ENCODE measurements around the gene MYEF2. TPM values are rescaled to one million over a fixed set of nuclear protein-coding genes. Genes with fewer than 3 reads are reported as not detected.

Gene MYEF2
- polyA plus RNA-seq, 3 donors = 0.37 TPM; not detected in 2

DNA sequence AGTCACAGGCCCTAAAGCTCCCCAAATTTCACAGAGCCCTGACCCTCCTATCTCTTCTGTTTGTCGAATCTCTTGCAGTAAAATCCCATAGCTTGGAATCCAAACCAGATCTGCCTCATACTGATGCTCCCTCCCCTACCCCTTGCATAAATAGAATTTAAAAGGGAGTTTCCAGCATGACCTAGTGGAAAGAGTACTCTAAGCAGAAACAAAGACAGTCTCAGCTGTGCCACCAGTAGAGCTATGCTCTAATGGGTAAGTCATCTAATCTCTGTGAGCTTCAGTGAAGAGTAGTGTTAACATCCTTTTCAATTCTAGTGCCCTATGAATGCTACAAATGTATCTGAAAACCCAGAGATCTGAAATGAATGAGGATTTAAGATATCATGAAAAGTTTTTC is 24.0 kb upstream of the MYEF2 start:
- no peak overlapping the region for H2AFZ ChIP-seq (ENCODE audit: insufficient read depth, low read depth, low read length, poor library complexity, severe bottlenecking)
- H3K36me3 Mint-ChIP-seq = no peaks in the 10 kb centered on the region
- H3K27ac ChIP-seq (ENCODE audit: low read depth in 1 of 2, low read length in 2 of 2) = no peak overlapping the region
- H3K9me3 Mint-ChIP-seq = peaks cover 0 to 4% (median 0%) of the 10 kb centered on the region in 7 donors
- peaks cover 3 to 6% (median 6%) of the 10 kb centered on the region in 3 donors for H3K27me3 Mint-ChIP-seq (ENCODE audit: low read depth in 3 of 3)
- intact Hi-C loops (cut with micrococcal nuclease) = no loop called here
- no peaks in the 10 kb centered on the region for H4K20me1 ChIP-seq (ENCODE audit: insufficient read depth, low read length)
- no peak overlapping the region for H3K9ac ChIP-seq (ENCODE audit: insufficient read depth, low read length, poor library complexity, severe bottlenecking)
- no peak overlapping the region for H3K4me2 ChIP-seq (replicated peaks; ENCODE audit: extremely low read depth, low read length, poor library complexity, severe bottlenecking)
- no peaks in the 10 kb centered on the region for H3K27me3 ChIP-seq (ENCODE audit: control insufficient read depth in 2 of 2, insufficient read depth in 2 of 2, low read length in 2 of 2)
- no peaks in the 10 kb centered on the region for H3K79me2 ChIP-seq (ENCODE audit: insufficient read depth, low read length)
- H3K36me3 ChIP-seq (replicated peaks in 1 of 2; ENCODE audit: control insufficient read depth in 1 of 2, insufficient read depth in 2 of 2, low read length in 2 of 2) = no peaks in the 10 kb centered on the region
- H3K27ac Mint-ChIP-seq = no peak overlapping the region
- DNase-seq = no peak
- H3K4me1 ChIP-seq (ENCODE audit: control insufficient read depth in 1 of 2, insufficient read depth in 2 of 2, low read length in 2 of 2) = no peaks in the 10 kb centered on the region
- WGBS (ENCODE audit: insufficient coverage) = no CpG with 5 or more reads among the region's 1 CpG
- H3K4me3 Mint-ChIP-seq = no peak overlapping the region
- H3K4me3 ChIP-seq (replicated peaks in 1 of 3; ENCODE audit: low read depth in 2 of 3, low read length in 3 of 3) = no peak overlapping the region
- TF ChIP-seq, protein P1, sequence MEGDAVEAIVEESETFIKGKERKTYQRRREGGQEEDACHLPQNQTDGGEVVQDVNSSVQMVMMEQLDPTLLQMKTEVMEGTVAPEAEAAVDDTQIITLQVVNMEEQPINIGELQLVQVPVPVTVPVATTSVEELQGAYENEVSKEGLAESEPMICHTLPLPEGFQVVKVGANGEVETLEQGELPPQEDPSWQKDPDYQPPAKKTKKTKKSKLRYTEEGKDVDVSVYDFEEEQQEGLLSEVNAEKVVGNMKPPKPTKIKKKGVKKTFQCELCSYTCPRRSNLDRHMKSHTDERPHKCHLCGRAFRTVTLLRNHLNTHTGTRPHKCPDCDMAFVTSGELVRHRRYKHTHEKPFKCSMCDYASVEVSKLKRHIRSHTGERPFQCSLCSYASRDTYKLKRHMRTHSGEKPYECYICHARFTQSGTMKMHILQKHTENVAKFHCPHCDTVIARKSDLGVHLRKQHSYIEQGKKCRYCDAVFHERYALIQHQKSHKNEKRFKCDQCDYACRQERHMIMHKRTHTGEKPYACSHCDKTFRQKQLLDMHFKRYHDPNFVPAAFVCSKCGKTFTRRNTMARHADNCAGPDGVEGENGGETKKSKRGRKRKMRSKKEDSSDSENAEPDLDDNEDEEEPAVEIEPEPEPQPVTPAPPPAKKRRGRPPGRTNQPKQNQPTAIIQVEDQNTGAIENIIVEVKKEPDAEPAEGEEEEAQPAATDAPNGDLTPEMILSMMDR (IDR thresholded peaks at IDR 0.05) = no peak
- no peaks in the 10 kb centered on the region for H3K4me1 Mint-ChIP-seq
- H3K9me3 ChIP-seq (replicated peaks in 1 of 2; ENCODE audit: control insufficient read depth in 1 of 2, insufficient read depth in 1 of 2, low read length in 2 of 2) = no peaks in the 10 kb centered on the region

DNA sequence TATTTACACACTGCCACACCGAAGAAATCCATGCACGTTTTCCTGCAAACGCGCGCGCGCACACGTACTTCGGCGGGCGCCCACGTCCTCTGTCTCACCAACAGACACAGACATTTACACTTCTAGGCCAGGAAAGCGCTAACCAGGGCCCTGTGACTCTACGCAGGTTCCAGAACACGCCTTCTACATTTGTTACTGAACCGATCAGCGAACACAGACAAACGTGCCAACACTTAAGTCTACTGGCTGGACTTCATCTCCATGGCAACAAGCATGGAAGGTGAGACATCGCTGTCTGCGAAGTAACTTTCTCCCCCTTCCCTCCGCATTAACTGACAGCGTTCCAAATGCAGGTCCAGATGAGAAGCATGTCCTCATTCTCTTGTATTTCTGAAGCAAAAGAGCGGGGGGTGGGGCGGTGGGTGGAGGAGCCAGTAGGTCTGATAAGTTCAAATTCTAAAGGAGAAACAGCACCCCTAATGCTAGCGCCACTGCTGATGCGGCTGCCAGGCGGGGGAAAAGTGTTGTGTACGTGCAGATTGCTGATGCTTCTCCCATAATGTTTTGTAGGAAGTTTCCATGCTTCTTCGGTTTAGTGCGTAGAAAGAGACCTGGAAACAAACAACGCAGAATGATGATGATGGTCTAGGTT is 13.6 kb upstream of the MYEF2 start, which contains the start of gene CTXN2:
TSS of gene CTXN2 (plus strand) at position 92 of the 652 bp plus-strand sequence. CDS start 9,636 bp downstream, outside the sequence.
- H3K36me3 Mint-ChIP-seq = no peaks in the 10 kb centered on the region
- H4K20me1 ChIP-seq (ENCODE audit: insufficient read depth, low read length) = no peaks in the 10 kb centered on the region
- H3K9me3 Mint-ChIP-seq = peaks cover 0 to 2% (median 0%) of the 10 kb centered on the region in 7 donors
- no peak for DNase-seq
- intact Hi-C loops (cut with micrococcal nuclease) = no loop called here
- no peak within 1 kb of the TSS for H3K9ac ChIP-seq (ENCODE audit: insufficient read depth, low read length, poor library complexity, severe bottlenecking)
- no peaks in the 10 kb centered on the region for H3K79me2 ChIP-seq (ENCODE audit: insufficient read depth, low read length)
- peaks cover 10 to 13% (median 13%) of the 10 kb centered on the region in 3 donors for H3K27me3 Mint-ChIP-seq (ENCODE audit: low read depth in 3 of 3)
- peaks cover 2 to 10% of the 10 kb centered on the region in 2 donors for H3K27me3 ChIP-seq (ENCODE audit: control insufficient read depth in 2 of 2, insufficient read depth in 2 of 2, low read length in 2 of 2)
- H3K4me3 Mint-ChIP-seq = peak within 1 kb of the TSS in 1 of 2 donors; percentile 74
- peaks cover 0 to 5% of the 10 kb centered on the region in 2 donors for H3K4me1 ChIP-seq (ENCODE audit: control insufficient read depth in 1 of 2, insufficient read depth in 2 of 2, low read length in 2 of 2)
- H3K36me3 ChIP-seq (replicated peaks in 1 of 2; ENCODE audit: control insufficient read depth in 1 of 2, insufficient read depth in 2 of 2, low read length in 2 of 2) = no peaks in the 10 kb centered on the region
- TF ChIP-seq, protein P1 (IDR thresholded peaks at IDR 0.05) = no peak
- no peaks in the 10 kb centered on the region for H3K9me3 ChIP-seq (replicated peaks in 1 of 2; ENCODE audit: control insufficient read depth in 1 of 2, insufficient read depth in 1 of 2, low read length in 2 of 2)
- no peak within 1 kb of the TSS for H3K4me3 ChIP-seq (replicated peaks in 1 of 3; ENCODE audit: low read depth in 2 of 3, low read length in 3 of 3)
- peaks cover 7% of the 10 kb centered on the region for H3K4me1 Mint-ChIP-seq
- 14% methylated on average over 26 of the region's 31 CpGs for WGBS (ENCODE audit: insufficient coverage)
- no peak within 1 kb of the TSS for H2AFZ ChIP-seq (ENCODE audit: insufficient read depth, low read depth, low read length, poor library complexity, severe bottlenecking)
- no peak within 1 kb of the TSS for H3K27ac Mint-ChIP-seq
- H3K27ac ChIP-seq (ENCODE audit: low read depth in 1 of 2, low read length in 2 of 2) = no peak within 1 kb of the TSS
- H3K4me2 ChIP-seq (replicated peaks; ENCODE audit: extremely low read depth, low read length, poor library complexity, severe bottlenecking) = no peak within 1 kb of the TSS
